ENCODE results near the gene NADSYN1. TPM values are rescaled to one million over a fixed set of nuclear protein-coding genes. Genes with fewer than 3 reads are reported as not detected.

The NADSYN1 gene
- total RNA-seq, 2 experiments from 2014 or later = 70.9 to 122 TPM

- ChIA-PET POLR2A (no interaction called here), CTCF (ENCODE audit: unreplicated experiment) (no interaction called here)
- no TSS peak for BruUV-seq (replicated peaks)
- Histone ChIP-seq H3K4me1 (ENCODE audit: insufficient read depth, low read length, poor library complexity, severe bottlenecking) (no peaks in the 10 kb centered on the region), H3K4me3 (ENCODE audit: low read depth, low read length, poor library complexity, severe bottlenecking) (no peak overlapping the region), H3K9me3 (ENCODE audit: low read length) (no peaks in the 10 kb centered on the region), H3K27ac (ENCODE audit: low read depth, low read length, poor library complexity, severe bottlenecking) (no peak overlapping the region), H3K4me2 (ENCODE audit: low read length) (no peak overlapping the region), H3K9me2 (ENCODE audit: insufficient read depth, low read length) (no peaks in the 10 kb centered on the region), H3K79me2 (ENCODE audit: insufficient read depth, low read depth, low read length) (no peaks in the 10 kb centered on the region), H4K20me1 (ENCODE audit: insufficient read depth, low read length) (no peaks in the 10 kb centered on the region), H3K36me3 (ENCODE audit: insufficient read depth, low read length) (no peaks in the 10 kb centered on the region), H2AFZ (ENCODE audit: low read length) (no peak overlapping the region)
- DNase-seq (ENCODE audit: low spot score) = no peak
- no peak for TF ChIP-seq CTCF (conservative IDR thresholded peaks at IDR 0.05; ENCODE audit: low read length)
- TF ChIP-seq EZH2phosphoT487 (IDR thresholded peaks at IDR 0.05; ENCODE audit: borderline replicate concordance, low read depth, low read length) = no peak
- intact Hi-C loops (cut with micrococcal nuclease; ENCODE audit: unreplicated experiment) = no loop called here
Measured at GRCh38 chr11:71544525-71545214, 91.7 kb downstream of the NADSYN1 start.

GRCh38 chr11:71545405-71545966 lies 92.5 kb downstream of the NADSYN1 start:
- no TSS peak for BruUV-seq (replicated peaks)
- no peak for TF ChIP-seq EZH2phosphoT487 (IDR thresholded peaks at IDR 0.05; ENCODE audit: borderline replicate concordance, low read depth, low read length)
- TF ChIP-seq CTCF (conservative IDR thresholded peaks at IDR 0.05; ENCODE audit: low read length) = no peak
- Histone ChIP-seq H2AFZ (ENCODE audit: low read length) (no peak overlapping the region), H3K79me2 (ENCODE audit: insufficient read depth, low read depth, low read length) (no peaks in the 10 kb centered on the region), H3K27ac (ENCODE audit: low read depth, low read length, poor library complexity, severe bottlenecking) (no peak overlapping the region), H3K9me2 (ENCODE audit: insufficient read depth, low read length) (no peaks in the 10 kb centered on the region), H4K20me1 (ENCODE audit: insufficient read depth, low read length) (no peaks in the 10 kb centered on the region), H3K36me3 (ENCODE audit: insufficient read depth, low read length) (no peaks in the 10 kb centered on the region), H3K4me2 (ENCODE audit: low read length) (no peak overlapping the region), H3K4me1 (ENCODE audit: insufficient read depth, low read length, poor library complexity, severe bottlenecking) (no peaks in the 10 kb centered on the region), H3K4me3 (ENCODE audit: low read depth, low read length, poor library complexity, severe bottlenecking) (no peak overlapping the region), H3K9me3 (ENCODE audit: low read length) (no peaks in the 10 kb centered on the region)
- ChIA-PET CTCF (ENCODE audit: unreplicated experiment) (no interaction called here), POLR2A (no interaction called here)
- no peak for DNase-seq (ENCODE audit: low spot score)
- intact Hi-C loops (cut with micrococcal nuclease; ENCODE audit: unreplicated experiment) = no loop called here

- POLR2A ChIA-PET = interaction anchor here (0.6 kb wide), 1 partner anchor 53 kb away, joined by 5 read pairs; no protein-coding TSS in a partner anchor
- BruUV-seq (replicated peaks) = no TSS peak
- Histone ChIP-seq H3K27ac (ENCODE audit: low read depth, low read length, poor library complexity, severe bottlenecking) (no peak within 1 kb of the TSS), H3K9me2 (ENCODE audit: insufficient read depth, low read length) (no peaks in the 10 kb centered on the region), H3K36me3 (ENCODE audit: insufficient read depth, low read length) (no peaks in the 10 kb centered on the region), H4K20me1 (ENCODE audit: insufficient read depth, low read length) (no peaks in the 10 kb centered on the region), H3K79me2 (ENCODE audit: insufficient read depth, low read depth, low read length) (no peaks in the 10 kb centered on the region), H2AFZ (ENCODE audit: low read length) (no peak within 1 kb of the TSS), H3K9me3 (ENCODE audit: low read length) (no peaks in the 10 kb centered on the region), H3K4me1 (ENCODE audit: insufficient read depth, low read length, poor library complexity, severe bottlenecking) (no peaks in the 10 kb centered on the region), H3K4me2 (ENCODE audit: low read length) (no peak within 1 kb of the TSS), H3K4me3 (ENCODE audit: low read depth, low read length, poor library complexity, severe bottlenecking) (no peak within 1 kb of the TSS)
- CTCF ChIA-PET (ENCODE audit: unreplicated experiment) = no interaction called here
- intact Hi-C loops (cut with micrococcal nuclease; ENCODE audit: unreplicated experiment) = no loop called here
- TF ChIP-seq CTCF (conservative IDR thresholded peaks at IDR 0.05; ENCODE audit: low read length) (no peak), EZH2phosphoT487 (IDR thresholded peaks at IDR 0.05; ENCODE audit: borderline replicate concordance, low read depth, low read length) (no peak)
- no peak for DNase-seq (ENCODE audit: low spot score)
Measured at GRCh38 chr11:71548120-71548519, 95.1 kb downstream of the NADSYN1 start, which contains the start of gene KRTAP5-9. Gene KRTAP5-9 (plus strand): TSS chr11:71548420. CDS start chr11:71548658, 238 bp downstream.
